CD4-positive, alpha-beta T cell treated with Interleukin-4 for 1 hour (primary cell): ENCODE data around the gene MAP3K8.

Experiments
- DNase-seq, 2 donors: peaks; one replicate each; pipeline ENCODE4 v3.0.0-alpha.2; 2020 to 2022

MAP3K8 gene

GRCh38 chr10:30433730-30434272 lies at the start of gene MAP3K8:
TSS of gene MAP3K8 (plus strand) at chr10:30434184. CDS start at chr10:30438939, 4,755 bp downstream.
- DNase-seq = peak; percentile 89 to 91

GRCh38 chr10:30384701-30385201 lies 49.2 kb upstream of the MAP3K8 start:
- DNase-seq = no peak

- peak in 1 of 2 donors; percentile 17 for DNase-seq
Measured at GRCh38 chr10:30386801-30387588, 47.0 kb upstream of the MAP3K8 start.

GRCh38 chr10:30387646-30388243 lies 46.2 kb upstream of the MAP3K8 start:
- no peak for DNase-seq

GRCh38 chr10:30389543-30389942 lies 44.4 kb upstream of the MAP3K8 start:
- no peak for DNase-seq

GRCh38 chr10:30390207-30390606 lies 43.8 kb upstream of the MAP3K8 start:
- no peak for DNase-seq

GRCh38 chr10:30391266-30391665 lies 42.7 kb upstream of the MAP3K8 start:
- DNase-seq = no peak

- DNase-seq = peak; percentile 75
Measured at GRCh38 chr10:30392564-30392990, 41.4 kb upstream of the MAP3K8 start.

- no peak for DNase-seq
Measured at GRCh38 chr10:30396293-30396692, 37.7 kb upstream of the MAP3K8 start.

GRCh38 chr10:30396698-30397097 lies 37.3 kb upstream of the MAP3K8 start:
- DNase-seq = no peak

- DNase-seq = peak in 1 of 2 donors; percentile 22
Measured at GRCh38 chr10:30398193-30398592, 35.8 kb upstream of the MAP3K8 start.

- DNase-seq = no peak
Measured at GRCh38 chr10:30398788-30399187, 35.2 kb upstream of the MAP3K8 start.

- no peak for DNase-seq
Measured at GRCh38 chr10:30403494-30403893, 30.5 kb upstream of the MAP3K8 start.

GRCh38 chr10:30404540-30404939 lies 29.4 kb upstream of the MAP3K8 start:
- no peak for DNase-seq

- no peak for DNase-seq
Measured at GRCh38 chr10:30411263-30411662, 22.7 kb upstream of the MAP3K8 start.

GRCh38 chr10:30412901-30413300 lies 21.1 kb upstream of the MAP3K8 start:
- DNase-seq = no peak

- peak; percentile 54 to 74 for DNase-seq
Measured at GRCh38 chr10:30413996-30414576, 19.9 kb upstream of the MAP3K8 start.

- DNase-seq = peak in 1 of 2 donors; percentile 52
Measured at GRCh38 chr10:30415593-30415992, 18.4 kb upstream of the MAP3K8 start.

GRCh38 chr10:30417301-30417700 lies 16.7 kb upstream of the MAP3K8 start:
- no peak for DNase-seq

GRCh38 chr10:30420266-30420665 lies 13.7 kb upstream of the MAP3K8 start:
- DNase-seq = no peak

- DNase-seq = no peak
Measured at GRCh38 chr10:30420766-30421165, 13.2 kb upstream of the MAP3K8 start.

- no peak for DNase-seq
Measured at GRCh38 chr10:30422151-30422695, 11.8 kb upstream of the MAP3K8 start.

- peak in 1 of 2 donors; percentile 60 for DNase-seq
Measured at GRCh38 chr10:30422981-30423654, 10.9 kb upstream of the MAP3K8 start.
